Measurements from ENCODE around the gene THPO.

DNA sequence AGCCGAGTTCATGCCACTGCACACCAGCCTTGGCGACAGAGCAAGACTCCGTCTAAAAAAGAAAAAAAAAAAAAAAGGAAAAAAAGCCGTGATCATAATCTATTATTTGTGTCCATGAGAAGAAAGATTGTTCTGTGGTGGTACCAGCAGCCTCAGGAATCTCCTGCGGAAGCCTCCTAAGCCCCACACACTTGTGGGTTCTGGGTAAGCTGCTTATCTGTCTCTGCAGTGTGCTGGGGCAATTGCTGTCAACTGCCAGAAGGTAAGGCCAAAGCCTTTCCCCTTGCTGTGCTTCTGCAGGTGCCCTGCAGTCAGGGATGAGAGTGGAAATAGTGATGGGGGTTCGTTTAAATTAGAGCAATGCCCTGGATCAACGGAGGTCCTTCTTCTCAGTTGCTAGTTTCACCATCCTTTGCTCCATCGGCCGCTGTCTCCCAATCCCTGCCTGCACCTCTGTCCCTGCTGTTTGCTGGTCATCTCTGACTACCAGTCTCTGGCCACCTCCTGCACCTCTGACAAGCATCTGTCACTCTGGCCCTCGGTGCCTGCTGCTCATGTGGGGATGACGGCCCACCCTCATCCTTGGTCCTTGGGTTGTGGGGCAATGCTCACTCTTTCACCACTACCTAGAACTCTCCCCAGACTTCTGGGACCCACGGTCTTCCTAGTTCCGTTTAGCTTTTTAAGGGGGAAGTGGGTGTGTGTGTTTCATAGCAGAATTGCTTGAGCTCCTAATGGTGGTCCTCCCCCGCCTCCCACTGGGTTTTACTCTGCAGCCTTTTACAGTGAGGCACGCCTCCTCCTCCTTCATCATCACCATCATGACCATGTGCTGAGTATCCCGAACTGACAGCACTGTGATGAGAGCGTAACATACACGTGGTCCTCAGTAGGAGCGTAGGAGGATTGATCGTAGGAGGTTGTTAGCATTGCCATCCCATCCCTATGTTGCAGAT is 27.3 kb upstream of the THPO start:
- TF ChIP-seq JUND (IDR thresholded peaks at IDR 0.05) = no peak
- TF ChIP-seq, protein P1, sequence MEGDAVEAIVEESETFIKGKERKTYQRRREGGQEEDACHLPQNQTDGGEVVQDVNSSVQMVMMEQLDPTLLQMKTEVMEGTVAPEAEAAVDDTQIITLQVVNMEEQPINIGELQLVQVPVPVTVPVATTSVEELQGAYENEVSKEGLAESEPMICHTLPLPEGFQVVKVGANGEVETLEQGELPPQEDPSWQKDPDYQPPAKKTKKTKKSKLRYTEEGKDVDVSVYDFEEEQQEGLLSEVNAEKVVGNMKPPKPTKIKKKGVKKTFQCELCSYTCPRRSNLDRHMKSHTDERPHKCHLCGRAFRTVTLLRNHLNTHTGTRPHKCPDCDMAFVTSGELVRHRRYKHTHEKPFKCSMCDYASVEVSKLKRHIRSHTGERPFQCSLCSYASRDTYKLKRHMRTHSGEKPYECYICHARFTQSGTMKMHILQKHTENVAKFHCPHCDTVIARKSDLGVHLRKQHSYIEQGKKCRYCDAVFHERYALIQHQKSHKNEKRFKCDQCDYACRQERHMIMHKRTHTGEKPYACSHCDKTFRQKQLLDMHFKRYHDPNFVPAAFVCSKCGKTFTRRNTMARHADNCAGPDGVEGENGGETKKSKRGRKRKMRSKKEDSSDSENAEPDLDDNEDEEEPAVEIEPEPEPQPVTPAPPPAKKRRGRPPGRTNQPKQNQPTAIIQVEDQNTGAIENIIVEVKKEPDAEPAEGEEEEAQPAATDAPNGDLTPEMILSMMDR (IDR thresholded peaks at IDR 0.05; ENCODE audit: low read depth, low read length, missing input control) = no peak
- TF ChIP-seq, protein P2, sequence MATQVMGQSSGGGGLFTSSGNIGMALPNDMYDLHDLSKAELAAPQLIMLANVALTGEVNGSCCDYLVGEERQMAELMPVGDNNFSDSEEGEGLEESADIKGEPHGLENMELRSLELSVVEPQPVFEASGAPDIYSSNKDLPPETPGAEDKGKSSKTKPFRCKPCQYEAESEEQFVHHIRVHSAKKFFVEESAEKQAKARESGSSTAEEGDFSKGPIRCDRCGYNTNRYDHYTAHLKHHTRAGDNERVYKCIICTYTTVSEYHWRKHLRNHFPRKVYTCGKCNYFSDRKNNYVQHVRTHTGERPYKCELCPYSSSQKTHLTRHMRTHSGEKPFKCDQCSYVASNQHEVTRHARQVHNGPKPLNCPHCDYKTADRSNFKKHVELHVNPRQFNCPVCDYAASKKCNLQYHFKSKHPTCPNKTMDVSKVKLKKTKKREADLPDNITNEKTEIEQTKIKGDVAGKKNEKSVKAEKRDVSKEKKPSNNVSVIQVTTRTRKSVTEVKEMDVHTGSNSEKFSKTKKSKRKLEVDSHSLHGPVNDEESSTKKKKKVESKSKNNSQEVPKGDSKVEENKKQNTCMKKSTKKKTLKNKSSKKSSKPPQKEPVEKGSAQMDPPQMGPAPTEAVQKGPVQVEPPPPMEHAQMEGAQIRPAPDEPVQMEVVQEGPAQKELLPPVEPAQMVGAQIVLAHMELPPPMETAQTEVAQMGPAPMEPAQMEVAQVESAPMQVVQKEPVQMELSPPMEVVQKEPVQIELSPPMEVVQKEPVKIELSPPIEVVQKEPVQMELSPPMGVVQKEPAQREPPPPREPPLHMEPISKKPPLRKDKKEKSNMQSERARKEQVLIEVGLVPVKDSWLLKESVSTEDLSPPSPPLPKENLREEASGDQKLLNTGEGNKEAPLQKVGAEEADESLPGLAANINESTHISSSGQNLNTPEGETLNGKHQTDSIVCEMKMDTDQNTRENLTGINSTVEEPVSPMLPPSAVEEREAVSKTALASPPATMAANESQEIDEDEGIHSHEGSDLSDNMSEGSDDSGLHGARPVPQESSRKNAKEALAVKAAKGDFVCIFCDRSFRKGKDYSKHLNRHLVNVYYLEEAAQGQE (IDR thresholded peaks at IDR 0.05) = no peak

All from liver (tissue), 3 donors.